Measurements from ENCODE around the gene WAS.

WAS gene

DNA sequence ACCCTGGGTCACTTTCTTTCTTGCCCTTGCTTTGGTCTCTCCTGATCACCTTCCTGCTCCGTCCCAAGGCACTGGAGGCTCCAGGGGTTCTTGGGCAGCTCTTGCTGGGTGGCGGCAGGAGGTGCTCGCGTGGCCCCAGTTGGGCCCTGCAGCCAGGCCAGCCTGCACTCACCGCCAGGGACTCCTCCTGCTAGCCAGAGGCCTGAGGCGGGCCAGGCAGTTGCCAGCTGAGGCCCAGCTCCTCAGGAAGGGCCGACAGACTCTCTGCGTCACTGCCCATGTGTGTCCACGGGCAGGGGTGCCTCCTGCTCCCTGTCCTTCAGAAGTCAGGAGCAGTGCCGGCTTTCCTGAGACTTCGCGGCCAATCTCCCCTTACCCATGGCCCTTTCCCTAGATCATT lies 22.3 kb downstream of the WAS start:
- TF ChIP-seq, protein P1, sequence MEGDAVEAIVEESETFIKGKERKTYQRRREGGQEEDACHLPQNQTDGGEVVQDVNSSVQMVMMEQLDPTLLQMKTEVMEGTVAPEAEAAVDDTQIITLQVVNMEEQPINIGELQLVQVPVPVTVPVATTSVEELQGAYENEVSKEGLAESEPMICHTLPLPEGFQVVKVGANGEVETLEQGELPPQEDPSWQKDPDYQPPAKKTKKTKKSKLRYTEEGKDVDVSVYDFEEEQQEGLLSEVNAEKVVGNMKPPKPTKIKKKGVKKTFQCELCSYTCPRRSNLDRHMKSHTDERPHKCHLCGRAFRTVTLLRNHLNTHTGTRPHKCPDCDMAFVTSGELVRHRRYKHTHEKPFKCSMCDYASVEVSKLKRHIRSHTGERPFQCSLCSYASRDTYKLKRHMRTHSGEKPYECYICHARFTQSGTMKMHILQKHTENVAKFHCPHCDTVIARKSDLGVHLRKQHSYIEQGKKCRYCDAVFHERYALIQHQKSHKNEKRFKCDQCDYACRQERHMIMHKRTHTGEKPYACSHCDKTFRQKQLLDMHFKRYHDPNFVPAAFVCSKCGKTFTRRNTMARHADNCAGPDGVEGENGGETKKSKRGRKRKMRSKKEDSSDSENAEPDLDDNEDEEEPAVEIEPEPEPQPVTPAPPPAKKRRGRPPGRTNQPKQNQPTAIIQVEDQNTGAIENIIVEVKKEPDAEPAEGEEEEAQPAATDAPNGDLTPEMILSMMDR (conservative IDR thresholded peaks at IDR 0.05; ENCODE audit: low read length): no peak
- no peak overlapping the region for H3K4me3 ChIP-seq (ENCODE audit: low read length)
- no peak for DNase-seq (ENCODE audit: low read depth)

DNA sequence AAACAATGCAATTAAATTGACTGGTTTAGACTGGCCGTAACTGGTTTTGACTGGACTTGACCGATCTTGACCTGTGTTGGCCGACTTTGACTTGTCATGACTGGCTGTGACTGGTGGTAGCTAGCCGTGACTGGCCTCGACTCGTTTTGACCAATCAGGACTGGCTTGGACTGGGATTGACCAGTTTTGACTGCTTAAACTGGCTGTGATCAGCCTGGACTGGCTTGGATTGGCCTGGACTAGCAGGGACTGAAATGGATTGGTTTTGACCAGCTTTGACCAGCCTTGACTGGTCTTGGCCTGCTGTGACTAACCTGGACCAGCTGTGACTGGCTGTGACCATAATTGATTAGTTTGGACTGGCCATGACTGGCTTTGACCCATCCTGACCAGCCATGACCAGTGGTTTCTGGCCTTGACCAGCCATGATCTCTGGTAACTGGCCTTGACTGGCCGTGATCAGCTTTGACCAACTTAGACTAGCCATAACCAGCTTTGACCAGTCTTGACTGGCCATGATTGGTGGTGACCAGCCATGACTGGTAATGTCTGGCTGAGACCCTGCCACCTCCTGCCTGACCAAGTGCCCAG lies 26.0 kb downstream of the WAS start:
- TF ChIP-seq, protein P1 (conservative IDR thresholded peaks at IDR 0.05; ENCODE audit: low read length): no peak
- no peak overlapping the region for H3K4me3 ChIP-seq (ENCODE audit: low read length)
- no peak for DNase-seq (ENCODE audit: low read depth)

- H3K4me3 ChIP-seq (ENCODE audit: low read length): no peak overlapping the region
- TF ChIP-seq, protein P1 (conservative IDR thresholded peaks at IDR 0.05; ENCODE audit: low read length): no peak
- no peak for DNase-seq (ENCODE audit: low read depth)
These were observed 27.7 kb downstream of the WAS start for GRCh38 chrX:48711162-48711928.

DNA sequence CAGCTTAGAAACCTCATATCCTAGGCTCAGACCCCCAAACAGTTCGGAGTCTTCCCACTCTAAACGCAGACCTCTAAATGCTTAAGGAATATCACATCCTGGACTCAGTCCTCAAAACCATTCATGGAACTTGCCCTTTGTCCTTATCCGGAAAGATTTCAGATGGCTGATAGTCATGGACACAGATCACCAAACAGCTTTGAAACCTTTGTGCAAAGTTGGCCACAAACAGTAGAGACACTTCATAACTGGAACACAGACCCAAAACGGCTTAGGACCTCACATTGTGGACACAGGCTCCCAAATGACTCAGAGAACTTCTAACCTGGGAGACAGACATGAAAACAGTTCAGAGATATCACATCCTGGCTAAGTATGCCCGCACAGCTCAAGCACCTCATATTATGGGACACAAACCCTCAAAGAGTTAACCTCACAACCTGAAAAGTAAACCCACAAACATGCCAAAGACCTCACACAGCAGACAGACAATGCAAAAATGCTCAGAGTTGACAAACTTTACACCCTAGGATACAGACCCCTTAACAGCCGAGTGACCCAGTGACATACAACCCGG lies 28.4 kb downstream of the WAS start:
- no peak for DNase-seq (ENCODE audit: low read depth)
- H3K4me3 ChIP-seq (ENCODE audit: low read length): no peak overlapping the region
- TF ChIP-seq, protein P1 (conservative IDR thresholded peaks at IDR 0.05; ENCODE audit: low read length): no peak

DNA sequence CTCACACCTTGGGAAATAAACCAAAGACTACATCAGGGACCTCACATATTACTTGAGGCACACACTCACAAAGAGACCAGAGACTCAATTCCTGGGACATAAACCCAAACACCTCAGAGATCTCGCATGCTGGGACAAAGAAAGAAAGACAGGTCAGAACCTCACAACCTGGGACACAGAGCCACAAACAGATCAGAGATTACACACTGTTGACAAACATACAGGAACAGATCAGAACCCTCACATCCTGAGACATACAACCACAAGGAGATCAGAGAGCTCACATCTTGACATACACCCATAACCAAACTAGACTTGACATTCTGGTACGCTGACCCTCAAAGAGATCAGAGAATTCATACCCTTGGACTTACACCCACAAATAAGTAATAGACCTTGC lies 30.2 kb downstream of the WAS start:
- DNase-seq (ENCODE audit: low read depth): no peak
- TF ChIP-seq, protein P1 (conservative IDR thresholded peaks at IDR 0.05; ENCODE audit: low read length): no peak
- no peak overlapping the region for H3K4me3 ChIP-seq (ENCODE audit: low read length)

GRCh38 chrX:48714573-48714972 lies 31.0 kb downstream of the WAS start:
- peak; percentile 33 for DNase-seq (ENCODE audit: low read depth)
- TF ChIP-seq, protein P1 (conservative IDR thresholded peaks at IDR 0.05; ENCODE audit: low read length): no peak

GRCh38 chrX:48715072-48715471 lies 31.5 kb downstream of the WAS start:
- no peak overlapping the region for H3K4me3 ChIP-seq (ENCODE audit: low read length)
- peak; percentile 69 for DNase-seq (ENCODE audit: low read depth)
- TF ChIP-seq, protein P1 (conservative IDR thresholded peaks at IDR 0.05; ENCODE audit: low read length): no peak

More at GRCh38 chrX:48714573-48714972, 31.0 kb downstream of the WAS start:
- no peak overlapping the region for H3K4me3 ChIP-seq (ENCODE audit: low read length)

Data from AG10803 (cell line).